Astrocyte of the spinal cord (primary cell): ENCODE results near the gene MVB12A.

Experiments
- DNase-seq: peaks from one replicate; pipeline ENCODE4 v3.0.0; 2011; ENCODE audit warnings: low read depth, low spot score
- H3K4me3 ChIP-seq: 2 replicates; pipeline ENCODE4 v1.5.1; 2011; ENCODE audit warnings: low read depth, mild to moderate bottlenecking, low read length, moderate library complexity
- in situ Hi-C: cut with HindIII; loops from 2 replicates; pipeline ENCODE4 v1.10.0; 2017; ENCODE audit warnings: low sequenced_read_pairs
- TF ChIP-seq, protein P1 (sequence below): IDR thresholded peaks from 2 replicates; pipeline ENCODE4 v1.5.1; 2012; ENCODE audit warnings: low read depth, mild to moderate bottlenecking, low read length, inconsistent platforms

The MVB12A gene

GRCh38 chr19:17460372-17461230 lies 40.8 kb downstream of the MVB12A start, which contains the start of gene NXNL1:
TSS of gene NXNL1 (minus strand) at chr19:17460926. CDS start at chr19:17460869, 57 bp downstream.
- DNase-seq: no peak
- TF ChIP-seq, protein P1, sequence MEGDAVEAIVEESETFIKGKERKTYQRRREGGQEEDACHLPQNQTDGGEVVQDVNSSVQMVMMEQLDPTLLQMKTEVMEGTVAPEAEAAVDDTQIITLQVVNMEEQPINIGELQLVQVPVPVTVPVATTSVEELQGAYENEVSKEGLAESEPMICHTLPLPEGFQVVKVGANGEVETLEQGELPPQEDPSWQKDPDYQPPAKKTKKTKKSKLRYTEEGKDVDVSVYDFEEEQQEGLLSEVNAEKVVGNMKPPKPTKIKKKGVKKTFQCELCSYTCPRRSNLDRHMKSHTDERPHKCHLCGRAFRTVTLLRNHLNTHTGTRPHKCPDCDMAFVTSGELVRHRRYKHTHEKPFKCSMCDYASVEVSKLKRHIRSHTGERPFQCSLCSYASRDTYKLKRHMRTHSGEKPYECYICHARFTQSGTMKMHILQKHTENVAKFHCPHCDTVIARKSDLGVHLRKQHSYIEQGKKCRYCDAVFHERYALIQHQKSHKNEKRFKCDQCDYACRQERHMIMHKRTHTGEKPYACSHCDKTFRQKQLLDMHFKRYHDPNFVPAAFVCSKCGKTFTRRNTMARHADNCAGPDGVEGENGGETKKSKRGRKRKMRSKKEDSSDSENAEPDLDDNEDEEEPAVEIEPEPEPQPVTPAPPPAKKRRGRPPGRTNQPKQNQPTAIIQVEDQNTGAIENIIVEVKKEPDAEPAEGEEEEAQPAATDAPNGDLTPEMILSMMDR: no peak
- no peak within 1 kb of the TSS for H3K4me3 ChIP-seq
- in situ Hi-C loops: no loop called here

DNA sequence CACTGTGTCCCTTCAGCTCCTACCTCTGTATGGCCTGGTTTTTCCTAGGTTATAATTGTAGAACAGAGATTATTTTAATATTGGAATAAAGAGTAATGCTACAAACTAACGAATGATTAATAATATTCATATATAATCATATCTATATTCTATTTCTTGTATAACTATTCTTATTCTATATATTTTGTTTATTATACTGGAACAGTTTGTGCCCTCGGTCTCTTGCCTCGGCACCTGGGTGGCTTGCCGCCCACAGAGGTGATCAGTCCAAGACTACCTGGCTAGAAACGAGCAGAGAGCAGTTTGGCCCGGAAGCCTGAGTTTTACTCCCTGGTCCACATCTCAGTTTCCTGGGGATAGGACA lies 46.6 kb downstream of the MVB12A start:
- in situ Hi-C loops: no loop called here
- TF ChIP-seq, protein P1: no peak
- no peak for DNase-seq
- no peak overlapping the region for H3K4me3 ChIP-seq

DNA sequence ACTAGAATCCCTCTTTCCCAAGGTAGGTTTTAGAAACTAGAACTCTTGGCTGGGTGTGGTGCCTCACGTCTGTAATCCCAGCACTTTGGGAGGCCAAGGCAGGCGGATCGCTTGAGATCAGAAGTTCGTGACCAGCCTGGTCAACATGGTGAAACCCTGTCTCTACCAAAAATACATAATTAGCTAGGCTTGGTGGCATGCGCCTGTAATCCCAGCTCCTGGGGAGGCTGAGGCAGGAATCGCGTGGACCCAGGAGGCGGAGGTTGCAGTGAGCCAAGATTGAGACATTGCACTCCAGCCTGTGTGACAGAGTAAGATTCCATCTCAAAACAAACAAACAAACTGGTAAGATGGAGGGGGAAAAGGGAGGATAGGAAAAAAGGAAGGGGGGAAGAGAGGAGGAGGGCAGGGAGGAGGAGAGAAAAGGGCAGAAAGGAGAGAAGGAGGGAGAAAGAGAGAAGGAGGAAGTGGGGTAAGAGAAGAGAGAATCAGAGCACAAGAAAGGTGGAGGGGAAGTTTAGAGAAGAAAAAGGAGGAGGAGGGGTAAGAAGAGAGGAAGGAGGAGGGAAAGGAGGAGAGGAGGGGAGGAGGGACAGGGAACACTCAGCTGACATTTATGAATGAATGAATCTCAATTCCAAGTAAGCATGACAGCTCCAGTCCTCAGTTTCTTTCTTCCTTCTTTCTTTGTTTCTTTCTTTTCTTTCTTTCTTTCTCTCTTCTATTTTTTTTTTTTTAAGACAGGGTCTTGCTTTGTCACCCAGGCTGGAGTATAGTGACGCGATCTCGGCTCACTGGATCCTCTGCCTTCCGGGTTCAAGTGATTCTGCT lies 47.8 kb downstream of the MVB12A start:
- no peak overlapping the region for H3K4me3 ChIP-seq

GRCh38 chr19:17468302-17469091 lies 48.6 kb downstream of the MVB12A start:
- in situ Hi-C loops: no loop called here
- H3K4me3 ChIP-seq: peak overlapping the region; percentile 66
- DNase-seq: no peak
- TF ChIP-seq, protein P1: no peak

More for the DNA sequence above, 47.8 kb downstream of the MVB12A start:
- no peak for DNase-seq
- in situ Hi-C loops: no loop called here
- TF ChIP-seq, protein P1: no peak

DNA sequence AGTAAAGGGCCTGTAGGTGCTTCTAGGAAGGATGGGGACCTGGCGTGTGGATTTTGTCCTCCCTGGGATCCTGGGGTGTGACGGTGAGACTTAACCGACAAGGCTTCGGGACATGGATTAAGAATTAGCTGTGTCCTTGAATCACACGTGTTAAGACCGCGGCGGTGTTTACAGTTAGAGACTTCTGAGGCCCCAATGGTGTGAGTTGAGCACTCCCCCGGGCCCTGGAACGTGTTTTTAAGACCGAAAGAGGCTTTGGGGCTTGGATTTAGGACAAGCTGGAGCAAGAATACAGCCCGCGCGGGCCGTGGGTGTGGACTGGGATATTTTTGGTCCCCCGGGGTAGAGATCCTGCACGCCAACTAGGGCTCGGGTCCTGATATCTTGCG lies 49.2 kb downstream of the MVB12A start:
- DNase-seq: no peak
- TF ChIP-seq, protein P1: no peak
- in situ Hi-C loops: no loop called here
- H3K4me3 ChIP-seq: peak overlapping the region; percentile 66

- in situ Hi-C loops: no loop called here
- TF ChIP-seq, protein P1: no peak
- DNase-seq: peak; percentile 96
- peak overlapping the region; percentile 66 for H3K4me3 ChIP-seq
Observed at GRCh38 chr19:17469481-17470067, 49.7 kb downstream of the MVB12A start.
